HG03457 (cell line): Measurements from ENCODE around the gene IRAK3.
"Not testable (repeated sequence)": the region's sequence is repeated elsewhere in the genome, so short reads cannot be mapped to it uniquely, and the experiment has no call there.

Experiments used
- ATAC-seq: cut with Tn5 transposase; IDR thresholded peaks from one replicate; pipeline ENCODE4 v1.9.1; 2021; ENCODE audit warnings: moderate number of reproducible peaks; ENCODE audit not compliant: unreplicated experiment

The IRAK3 gene

GRCh38 chr12:66170606-66171005 lies 18.4 kb upstream of the IRAK3 start:
- no peak for ATAC-seq

- not testable (repeated sequence) for ATAC-seq
These were observed 14.4 kb upstream of the IRAK3 start for GRCh38 chr12:66174391-66175325.

- no peak for ATAC-seq
These were observed 12.7 kb upstream of the IRAK3 start for GRCh38 chr12:66176105-66176900.

GRCh38 chr12:66182956-66183355 lies 6.1 kb upstream of the IRAK3 start:
- ATAC-seq = no peak

- not testable (repeated sequence) for ATAC-seq
These were observed 4.2 kb upstream of the IRAK3 start for GRCh38 chr12:66184822-66185221.

- no peak for ATAC-seq
These were observed 2.0 kb upstream of the IRAK3 start for GRCh38 chr12:66187036-66187435.

GRCh38 chr12:66187821-66188220 lies 1.2 kb upstream of the IRAK3 start:
- ATAC-seq = no peak

- ATAC-seq = no peak
These were observed 451 bp downstream of the IRAK3 start for GRCh38 chr12:66189486-66189843.

- no peak for ATAC-seq
These were observed 875 bp downstream of the IRAK3 start for GRCh38 chr12:66189889-66190288.

- no peak for ATAC-seq
These were observed 1.7 kb downstream of the IRAK3 start for GRCh38 chr12:66190519-66191370.

GRCh38 chr12:66191547-66192126 lies 2.6 kb downstream of the IRAK3 start:
- ATAC-seq = no peak

- no peak for ATAC-seq
These were observed 5.1 kb downstream of the IRAK3 start for GRCh38 chr12:66194122-66194521.

GRCh38 chr12:66195242-66195641 lies 6.2 kb downstream of the IRAK3 start:
- ATAC-seq = no peak

- ATAC-seq = peak; percentile 86
These were observed 7.8 kb downstream of the IRAK3 start for GRCh38 chr12:66196806-66197205.

- no peak for ATAC-seq
These were observed 8.5 kb downstream of the IRAK3 start for GRCh38 chr12:66197495-66197921.

- no peak for ATAC-seq
These were observed 10.1 kb downstream of the IRAK3 start for GRCh38 chr12:66199141-66199540.

GRCh38 chr12:66199831-66200509 lies 11.0 kb downstream of the IRAK3 start:
- ATAC-seq = no peak

- ATAC-seq = no peak
These were observed 14.8 kb downstream of the IRAK3 start for GRCh38 chr12:66203820-66204219.

- ATAC-seq = no peak
These were observed 17.1 kb downstream of the IRAK3 start for GRCh38 chr12:66206141-66206540.

- no peak for ATAC-seq
These were observed 21.8 kb downstream of the IRAK3 start for GRCh38 chr12:66210840-66211239.
